PC-3 (cell line): ENCODE results near the gene UNC50.

ENCODE experiments used
- CTCF ChIP-seq: fragments of 300-600 bp; sonication (generic); conservative IDR thresholded peaks from 2 replicates; pipeline ENCODE4 v1.5.1; 2017; ENCODE audit warnings: antibody characterized with exemption, low read depth, mild to moderate bottlenecking, low read length
- EZH2 ChIP-seq: fragments of 300-600 bp; sonication (generic); IDR thresholded peaks from one replicate; pipeline ENCODE4 v1.6.1; 2017; ENCODE audit warnings: antibody characterized with exemption, mild to moderate bottlenecking, low read length; ENCODE audit not compliant: unreplicated experiment

- TF ChIP-seq CTCF (no peak), EZH2 (no peak)
These were observed 2.0 kb upstream of the UNC50 start for GRCh38 chr2:98606431-98606830.
